NT2/D1 (cell line): ENCODE data around the gene C10orf90.

Experiments used
- SUZ12 ChIP-seq: IDR thresholded peaks from 2 replicates; pipeline ENCODE4 v1.6.1; 2011; ENCODE audit not compliant: insufficient read length, insufficient read depth; ENCODE audit errors: extremely low read depth
- YY1 ChIP-seq: IDR thresholded peaks from 2 replicates; pipeline ENCODE4 v1.6.1; 2011; ENCODE audit not compliant: insufficient read length, insufficient read depth
- ZNF274 ChIP-seq: IDR thresholded peaks from 2 replicates; pipeline ENCODE4 v1.6.1; 2011; ENCODE audit warnings: mild to moderate bottlenecking, low read depth, low read length

- TF ChIP-seq ZNF274 (no peak), YY1 (no peak), SUZ12 (no peak)
Observed at GRCh38 chr10:126584836-126585235, 85.7 kb downstream of the C10orf90 start.
